KMS-11 (cell line): Measurements from ENCODE around the gene SLC22A14.
"Not testable (repeated sequence)": the region's sequence is repeated elsewhere in the genome, so short reads cannot be mapped to it uniquely, and the experiment has no call there.

Experiments
- H2AFZ ChIP-seq: fragments of 200-600 bp; sonication (generic); 2 replicates; pipeline ENCODE4 v1.6.1; 2016; ENCODE audit warnings: antibody characterized with exemption, mixed run types, low read depth
- H3K27ac ChIP-seq: fragments of 200-600 bp; sonication (generic); 2 replicates; pipeline ENCODE4 v1.6.1; 2016; ENCODE audit warnings: mild to moderate bottlenecking, mixed run types
- H3K27me3 ChIP-seq: fragments of 200-600 bp; sonication (generic); 2 replicates; pipeline ENCODE4 v1.6.1; 2017; ENCODE audit warnings: mild to moderate bottlenecking, low read depth, mixed run types, moderate library complexity; ENCODE audit not compliant: insufficient read depth
- H3K36me3 ChIP-seq: fragments of 200-600 bp; sonication (generic); 2 replicates; pipeline ENCODE4 v1.6.1; 2017; ENCODE audit warnings: mild to moderate bottlenecking, mixed run types; ENCODE audit not compliant: insufficient read depth
- H3K4me1 ChIP-seq: fragments of 200-600 bp; sonication (generic); 2 replicates; pipeline ENCODE4 v1.6.1; 2016; ENCODE audit warnings: mild to moderate bottlenecking, low read depth, mixed run types; ENCODE audit not compliant: poor library complexity, severe bottlenecking
- H3K4me2 ChIP-seq: fragments of 200-600 bp; sonication (generic); 2 replicates; pipeline ENCODE4 v1.7.0; 2016; ENCODE audit warnings: mild to moderate bottlenecking, mixed run types
- H3K4me3 ChIP-seq: fragments of 200-600 bp; sonication (generic); IDR thresholded peaks from 2 replicates; pipeline ENCODE4 v1.6.1; 2017; ENCODE audit warnings: low read depth, low read length, mixed read lengths; ENCODE audit not compliant: insufficient read depth
- H3K79me2 ChIP-seq: fragments of 200-600 bp; sonication (generic); 2 replicates; pipeline ENCODE4 v1.6.1; 2016; ENCODE audit warnings: low read depth, mixed run types; ENCODE audit not compliant: insufficient read depth
- H3K9ac ChIP-seq: fragments of 200-600 bp; sonication (generic); 2 replicates; pipeline ENCODE4 v1.6.1; 2016; ENCODE audit warnings: mild to moderate bottlenecking, mixed run types
- H4K20me1 ChIP-seq: fragments of 200-600 bp; sonication (generic); 2 replicates; pipeline ENCODE4 v1.6.1; 2016; ENCODE audit warnings: mild to moderate bottlenecking, mixed run types; ENCODE audit not compliant: insufficient read depth
- TF ChIP-seq, protein P1 (sequence below): fragments of 200-600 bp; sonication (generic); conservative IDR thresholded peaks from 2 replicates; pipeline ENCODE4 v1.6.1; 2017; ENCODE audit warnings: low read depth, mild to moderate bottlenecking, antibody characterized with exemption, low read length, moderate library complexity, mixed read lengths

Gene SLC22A14, protein sequence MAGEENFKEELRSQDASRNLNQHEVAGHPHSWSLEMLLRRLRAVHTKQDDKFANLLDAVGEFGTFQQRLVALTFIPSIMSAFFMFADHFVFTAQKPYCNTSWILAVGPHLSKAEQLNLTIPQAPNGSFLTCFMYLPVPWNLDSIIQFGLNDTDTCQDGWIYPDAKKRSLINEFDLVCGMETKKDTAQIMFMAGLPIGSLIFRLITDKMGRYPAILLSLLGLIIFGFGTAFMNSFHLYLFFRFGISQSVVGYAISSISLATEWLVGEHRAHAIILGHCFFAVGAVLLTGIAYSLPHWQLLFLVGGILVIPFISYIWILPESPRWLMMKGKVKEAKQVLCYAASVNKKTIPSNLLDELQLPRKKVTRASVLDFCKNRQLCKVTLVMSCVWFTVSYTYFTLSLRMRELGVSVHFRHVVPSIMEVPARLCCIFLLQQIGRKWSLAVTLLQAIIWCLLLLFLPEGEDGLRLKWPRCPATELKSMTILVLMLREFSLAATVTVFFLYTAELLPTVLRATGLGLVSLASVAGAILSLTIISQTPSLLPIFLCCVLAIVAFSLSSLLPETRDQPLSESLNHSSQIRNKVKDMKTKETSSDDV

DNA sequence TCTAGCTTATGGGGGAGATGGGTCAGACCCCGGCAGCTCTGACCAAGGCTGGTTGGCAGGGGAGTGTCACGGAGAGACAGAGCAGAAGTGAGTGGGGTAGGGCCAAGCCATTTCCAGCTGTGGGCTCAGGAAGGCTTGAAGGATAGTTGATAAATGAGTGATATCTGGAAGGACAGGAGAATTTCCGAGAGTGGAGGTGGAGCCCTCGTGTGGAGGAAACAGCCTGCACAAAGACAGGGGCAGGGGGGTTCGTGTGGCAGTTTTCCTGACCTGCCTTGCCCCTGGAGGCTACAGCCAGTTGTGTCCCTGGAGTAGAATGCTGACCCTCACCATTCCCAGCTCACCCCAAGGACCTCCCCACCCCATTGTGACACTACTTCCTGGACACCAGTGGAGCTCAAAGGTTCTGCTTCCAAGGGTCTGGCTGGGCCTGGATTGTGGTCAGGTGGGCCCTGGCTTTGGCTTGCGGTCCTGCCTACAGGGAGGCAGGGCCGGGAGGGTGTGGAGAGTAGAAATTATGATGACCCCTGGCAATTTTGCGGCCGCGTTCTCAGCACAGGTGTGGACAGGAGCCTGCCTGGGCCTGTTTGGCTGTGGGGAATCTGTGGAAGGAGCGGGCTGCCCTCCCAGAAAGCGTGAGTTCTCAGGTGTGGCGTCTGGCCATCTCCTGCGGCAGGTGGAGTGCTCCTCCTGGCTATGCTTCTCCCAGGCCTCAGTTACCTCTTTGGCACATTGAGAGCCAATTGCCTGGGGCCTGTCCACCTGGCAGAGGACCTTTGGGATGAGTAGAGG, at the start of gene SLC22A14:
SLC22A14 (plus strand) TSS at position 400 of the 792 bp plus-strand sequence. CDS start 23,733 bp downstream, outside the sequence.
- Histone ChIP-seq H3K27ac (no peak within 1 kb of the TSS), H3K4me2 (no peak within 1 kb of the TSS)
- TF ChIP-seq, protein P1, sequence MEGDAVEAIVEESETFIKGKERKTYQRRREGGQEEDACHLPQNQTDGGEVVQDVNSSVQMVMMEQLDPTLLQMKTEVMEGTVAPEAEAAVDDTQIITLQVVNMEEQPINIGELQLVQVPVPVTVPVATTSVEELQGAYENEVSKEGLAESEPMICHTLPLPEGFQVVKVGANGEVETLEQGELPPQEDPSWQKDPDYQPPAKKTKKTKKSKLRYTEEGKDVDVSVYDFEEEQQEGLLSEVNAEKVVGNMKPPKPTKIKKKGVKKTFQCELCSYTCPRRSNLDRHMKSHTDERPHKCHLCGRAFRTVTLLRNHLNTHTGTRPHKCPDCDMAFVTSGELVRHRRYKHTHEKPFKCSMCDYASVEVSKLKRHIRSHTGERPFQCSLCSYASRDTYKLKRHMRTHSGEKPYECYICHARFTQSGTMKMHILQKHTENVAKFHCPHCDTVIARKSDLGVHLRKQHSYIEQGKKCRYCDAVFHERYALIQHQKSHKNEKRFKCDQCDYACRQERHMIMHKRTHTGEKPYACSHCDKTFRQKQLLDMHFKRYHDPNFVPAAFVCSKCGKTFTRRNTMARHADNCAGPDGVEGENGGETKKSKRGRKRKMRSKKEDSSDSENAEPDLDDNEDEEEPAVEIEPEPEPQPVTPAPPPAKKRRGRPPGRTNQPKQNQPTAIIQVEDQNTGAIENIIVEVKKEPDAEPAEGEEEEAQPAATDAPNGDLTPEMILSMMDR, result no peak

DNA sequence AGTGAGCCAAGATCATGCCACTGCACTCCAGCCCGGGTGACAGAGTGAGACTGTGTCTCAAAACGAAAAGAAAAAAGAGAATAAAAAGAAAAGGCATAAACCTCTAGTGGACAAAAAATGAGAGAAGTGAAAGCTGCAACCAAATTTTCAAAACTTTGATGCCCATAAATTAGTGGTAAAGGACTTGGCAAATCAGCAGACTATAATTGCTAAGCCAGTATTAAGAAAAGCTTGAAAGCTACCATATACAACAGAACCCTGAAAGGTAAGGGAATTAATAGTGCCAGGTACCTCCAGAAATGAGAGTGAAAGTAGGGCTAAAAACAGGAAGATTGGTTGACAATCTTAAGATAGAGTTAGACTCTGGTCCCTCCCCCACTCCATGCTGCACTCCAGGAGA, 49.4 kb upstream of the SLC22A14 start:
- Histone ChIP-seq H3K4me2 (no peak overlapping the region), H3K4me3 (no peak overlapping the region), H3K36me3 (no peaks in the 10 kb centered on the region), H3K27ac (no peak overlapping the region), H3K27me3 (no peaks in the 10 kb centered on the region), H3K79me2 (no peaks in the 10 kb centered on the region), H3K4me1 (no peaks in the 10 kb centered on the region), H2AFZ (no peak overlapping the region), H3K9ac (no peak overlapping the region), H4K20me1 (no peaks in the 10 kb centered on the region)
- TF ChIP-seq, protein P1, result no peak

More for the DNA sequence above, at the start of gene SLC22A14:
- no peaks in the 10 kb centered on the region for H3K79me2 ChIP-seq
- no peaks in the 10 kb centered on the region for H3K4me1 ChIP-seq
- H3K9ac ChIP-seq, result no peak within 1 kb of the TSS
- H3K36me3 ChIP-seq, result no peaks in the 10 kb centered on the region
- H3K27me3 ChIP-seq, result no peaks in the 10 kb centered on the region
- no peak within 1 kb of the TSS for H3K4me3 ChIP-seq
- H4K20me1 ChIP-seq, result no peaks in the 10 kb centered on the region
- no peak within 1 kb of the TSS for H2AFZ ChIP-seq

DNA sequence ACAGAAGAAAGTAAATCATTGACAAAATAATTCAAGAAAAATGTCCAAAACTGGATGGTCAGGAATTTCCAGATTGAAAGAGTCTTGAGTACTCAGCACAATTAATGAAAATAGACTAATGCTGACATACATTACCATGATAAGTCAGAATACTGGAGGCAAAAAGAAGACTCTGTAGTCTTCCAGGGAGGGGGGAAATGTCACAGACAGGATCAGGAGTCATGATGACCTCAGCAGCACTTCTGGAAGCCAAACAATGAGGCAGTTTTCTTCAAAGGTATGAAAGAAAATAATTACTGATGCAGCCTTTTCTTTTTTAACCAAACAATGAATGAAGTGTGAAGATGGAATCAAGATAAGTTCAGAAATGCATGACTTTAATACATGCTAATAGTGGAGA, 46.6 kb upstream of the SLC22A14 start:
- no peak overlapping the region for H3K4me3 ChIP-seq
- H4K20me1 ChIP-seq, result no peaks in the 10 kb centered on the region
- TF ChIP-seq, protein P1, result no peak
- H3K9ac ChIP-seq, result no peak overlapping the region
- no peaks in the 10 kb centered on the region for H3K4me1 ChIP-seq
- H3K4me2 ChIP-seq, result no peak overlapping the region
- no peaks in the 10 kb centered on the region for H3K36me3 ChIP-seq
- H3K27me3 ChIP-seq, result no peaks in the 10 kb centered on the region
- no peak overlapping the region for H2AFZ ChIP-seq
- H3K79me2 ChIP-seq, result no peaks in the 10 kb centered on the region
- no peak overlapping the region for H3K27ac ChIP-seq

DNA sequence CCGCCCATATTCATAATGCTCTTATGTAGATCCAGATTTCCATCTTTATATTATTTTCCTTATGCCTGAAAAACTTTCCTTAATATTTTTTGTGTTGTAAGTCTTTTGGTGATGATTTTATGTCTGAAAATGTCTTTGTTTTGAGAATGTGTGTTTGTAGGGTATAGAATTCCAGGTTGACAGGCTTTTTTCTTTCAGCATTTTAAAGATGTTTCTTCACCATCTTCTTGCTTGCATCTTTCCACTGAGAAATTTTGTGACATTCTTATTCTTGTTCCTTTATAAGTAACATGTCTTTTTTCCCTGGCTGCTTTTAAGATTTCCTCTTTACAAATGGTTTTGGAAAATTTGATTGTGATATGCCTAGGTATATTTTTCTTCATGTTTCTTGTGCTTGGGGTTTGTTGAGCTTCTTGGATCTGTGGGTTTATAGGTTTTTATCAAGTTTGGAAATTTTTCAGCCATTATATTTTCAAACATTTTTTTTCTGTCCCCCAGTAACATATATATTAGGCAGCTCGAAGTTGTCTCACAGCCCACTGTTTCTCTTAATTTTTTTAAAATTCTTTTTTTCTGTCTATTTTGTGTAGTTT, 43.6 kb upstream of the SLC22A14 start:
- TF ChIP-seq, protein P1, result no peak
- Histone ChIP-seq H3K4me3 (no peak overlapping the region), H3K27me3 (no peaks in the 10 kb centered on the region), H3K36me3 (no peaks in the 10 kb centered on the region), H3K4me1 (no peaks in the 10 kb centered on the region), H2AFZ (no peak overlapping the region), H3K9ac (no peak overlapping the region), H3K27ac (no peak overlapping the region), H3K4me2 (no peak overlapping the region), H4K20me1 (no peaks in the 10 kb centered on the region), H3K79me2 (no peaks in the 10 kb centered on the region)

DNA sequence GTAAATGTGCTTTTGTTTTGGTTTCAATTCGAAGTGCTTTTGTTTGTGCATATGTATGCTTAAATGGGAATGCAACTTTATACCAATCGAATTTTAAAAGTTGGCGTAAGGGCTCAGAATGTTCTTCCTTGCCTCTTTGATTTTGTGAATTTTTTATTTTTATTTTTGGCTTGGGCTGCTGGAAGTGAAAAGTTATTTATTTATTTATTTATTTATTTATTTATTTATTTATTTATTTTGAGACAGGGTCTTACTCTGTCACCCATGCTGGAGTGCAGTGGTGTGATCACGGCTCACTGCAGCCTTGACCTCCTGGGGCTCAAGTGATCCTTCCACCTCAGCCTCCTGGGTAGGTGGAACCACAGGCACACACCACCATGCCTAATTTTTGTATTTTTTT, 39.3 kb upstream of the SLC22A14 start:
- not testable (repeated sequence) for H3K79me2 ChIP-seq, H3K4me3 ChIP-seq, H3K27me3 ChIP-seq, H3K9ac ChIP-seq, H2AFZ ChIP-seq, H3K27ac ChIP-seq, H3K4me2 ChIP-seq, H4K20me1 ChIP-seq, H3K36me3 ChIP-seq, H3K4me1 ChIP-seq
